Measurements from ENCODE around the gene PLD3.

PLD3 gene

GRCh38 chr19:40339018-40339728 is 9.3 kb upstream of the PLD3 start:
- H3K27me3 ChIP-seq (ENCODE audit: insufficient read depth, insufficient read length), result no peaks in the 10 kb centered on the region
- no peaks in the 10 kb centered on the region for H3K9me3 ChIP-seq (ENCODE audit: insufficient read depth, low read length)
- no peak for TF ChIP-seq YY1 (IDR thresholded peaks at IDR 0.05; ENCODE audit: insufficient read depth, insufficient read length)
- TF ChIP-seq ZNF274 (IDR thresholded peaks at IDR 0.05; ENCODE audit: low read depth, low read length), result no peak
- no peak for TF ChIP-seq SUZ12 (IDR thresholded peaks at IDR 0.05; ENCODE audit: extremely low read depth, insufficient read depth, insufficient read length)
- DNase-seq (ENCODE audit: low read depth, low spot score), result no peak
- peaks cover 24% of the 10 kb centered on the region for H3K36me3 ChIP-seq (ENCODE audit: insufficient read depth, insufficient read length, low read length)
- H3K4me1 ChIP-seq (ENCODE audit: insufficient read depth, insufficient read length), result peaks cover 2% of the 10 kb centered on the region
- H3K9ac ChIP-seq (ENCODE audit: insufficient read length, low read depth), result no peak overlapping the region
- H3K4me3 ChIP-seq (ENCODE audit: insufficient read length, low read depth), result no peak overlapping the region

GRCh38 chr19:40341601-40342482 is 6.7 kb upstream of the PLD3 start:
- TF ChIP-seq ZNF274 (IDR thresholded peaks at IDR 0.05; ENCODE audit: low read depth, low read length), result no peak
- no peak for TF ChIP-seq YY1 (IDR thresholded peaks at IDR 0.05; ENCODE audit: insufficient read depth, insufficient read length)
- no peak for TF ChIP-seq SUZ12 (IDR thresholded peaks at IDR 0.05; ENCODE audit: extremely low read depth, insufficient read depth, insufficient read length)
- H3K36me3 ChIP-seq (ENCODE audit: insufficient read depth, insufficient read length, low read length), result peaks cover 14% of the 10 kb centered on the region
- H3K27me3 ChIP-seq (ENCODE audit: insufficient read depth, insufficient read length), result no peaks in the 10 kb centered on the region
- H3K9ac ChIP-seq (ENCODE audit: insufficient read length, low read depth), result no peak overlapping the region
- DNase-seq (ENCODE audit: low read depth, low spot score), result no peak
- H3K4me1 ChIP-seq (ENCODE audit: insufficient read depth, insufficient read length), result no peaks in the 10 kb centered on the region
- no peaks in the 10 kb centered on the region for H3K9me3 ChIP-seq (ENCODE audit: insufficient read depth, low read length)
- H3K4me3 ChIP-seq (ENCODE audit: insufficient read length, low read depth), result no peak overlapping the region

- TF ChIP-seq ZNF274 (IDR thresholded peaks at IDR 0.05; ENCODE audit: low read depth, low read length) (no peak), YY1 (IDR thresholded peaks at IDR 0.05; ENCODE audit: insufficient read depth, insufficient read length) (no peak), SUZ12 (IDR thresholded peaks at IDR 0.05; ENCODE audit: extremely low read depth, insufficient read depth, insufficient read length) (no peak)
- peaks cover 14% of the 10 kb centered on the region for H3K36me3 ChIP-seq (ENCODE audit: insufficient read depth, insufficient read length, low read length)
- H3K4me1 ChIP-seq (ENCODE audit: insufficient read depth, insufficient read length), result no peaks in the 10 kb centered on the region
These were observed 5.7 kb upstream of the PLD3 start for GRCh38 chr19:40342644-40343311.

GRCh38 chr19:40344422-40344821 is 4.1 kb upstream of the PLD3 start:
- TF ChIP-seq YY1 (IDR thresholded peaks at IDR 0.05; ENCODE audit: insufficient read depth, insufficient read length) (no peak), ZNF274 (IDR thresholded peaks at IDR 0.05; ENCODE audit: low read depth, low read length) (no peak), SUZ12 (IDR thresholded peaks at IDR 0.05; ENCODE audit: extremely low read depth, insufficient read depth, insufficient read length) (no peak)
- H3K4me1 ChIP-seq (ENCODE audit: insufficient read depth, insufficient read length), result no peaks in the 10 kb centered on the region

More at GRCh38 chr19:40342644-40343311, 5.7 kb upstream of the PLD3 start:
- Histone ChIP-seq H3K4me3 (ENCODE audit: insufficient read length, low read depth) (no peak overlapping the region), H3K27me3 (ENCODE audit: insufficient read depth, insufficient read length) (no peaks in the 10 kb centered on the region), H3K9ac (ENCODE audit: insufficient read length, low read depth) (no peak overlapping the region), H3K9me3 (ENCODE audit: insufficient read depth, low read length) (no peaks in the 10 kb centered on the region)
- no peak for DNase-seq (ENCODE audit: low read depth, low spot score)

GRCh38 chr19:40348961-40349507 is 539 bp downstream of the PLD3 start:
- H3K9ac ChIP-seq (ENCODE audit: insufficient read length, low read depth), result peak overlapping the region; percentile 58
- no peaks in the 10 kb centered on the region for H3K4me1 ChIP-seq (ENCODE audit: insufficient read depth, insufficient read length)
- no peak for DNase-seq (ENCODE audit: low read depth, low spot score)
- H3K27me3 ChIP-seq (ENCODE audit: insufficient read depth, insufficient read length), result no peaks in the 10 kb centered on the region
- H3K4me3 ChIP-seq (ENCODE audit: insufficient read length, low read depth), result peak overlapping the region; percentile 49
- H3K9me3 ChIP-seq (ENCODE audit: insufficient read depth, low read length), result no peaks in the 10 kb centered on the region
- peaks cover 8% of the 10 kb centered on the region for H3K36me3 ChIP-seq (ENCODE audit: insufficient read depth, insufficient read length, low read length)
- TF ChIP-seq ZNF274 (IDR thresholded peaks at IDR 0.05; ENCODE audit: low read depth, low read length), result no peak

More at GRCh38 chr19:40344422-40344821, 4.1 kb upstream of the PLD3 start:
- no peak for DNase-seq (ENCODE audit: low read depth, low spot score)
- Histone ChIP-seq H3K36me3 (ENCODE audit: insufficient read depth, insufficient read length, low read length) (peaks cover 8% of the 10 kb centered on the region), H3K4me3 (ENCODE audit: insufficient read length, low read depth) (no peak overlapping the region), H3K9ac (ENCODE audit: insufficient read length, low read depth) (no peak overlapping the region), H3K27me3 (ENCODE audit: insufficient read depth, insufficient read length) (no peaks in the 10 kb centered on the region), H3K9me3 (ENCODE audit: insufficient read depth, low read length) (no peaks in the 10 kb centered on the region)

- H3K9me3 ChIP-seq (ENCODE audit: insufficient read depth, low read length), result no peaks in the 10 kb centered on the region
- H3K4me1 ChIP-seq (ENCODE audit: insufficient read depth, insufficient read length), result no peaks in the 10 kb centered on the region
- no peak for DNase-seq (ENCODE audit: low read depth, low spot score)
- H3K4me3 ChIP-seq (ENCODE audit: insufficient read length, low read depth), result no peak overlapping the region
- no peaks in the 10 kb centered on the region for H3K27me3 ChIP-seq (ENCODE audit: insufficient read depth, insufficient read length)
- TF ChIP-seq SUZ12 (IDR thresholded peaks at IDR 0.05; ENCODE audit: extremely low read depth, insufficient read depth, insufficient read length), result no peak
- TF ChIP-seq YY1 (IDR thresholded peaks at IDR 0.05; ENCODE audit: insufficient read depth, insufficient read length), result no peak
- TF ChIP-seq ZNF274 (IDR thresholded peaks at IDR 0.05; ENCODE audit: low read depth, low read length), result no peak
- peaks cover 12% of the 10 kb centered on the region for H3K36me3 ChIP-seq (ENCODE audit: insufficient read depth, insufficient read length, low read length)
- no peak overlapping the region for H3K9ac ChIP-seq (ENCODE audit: insufficient read length, low read depth)
These were observed 7.6 kb downstream of the PLD3 start for GRCh38 chr19:40355975-40356680.

Measured in NT2/D1 (cell line).